HG03064 (cell line): ENCODE data around the gene CD72.
"Not testable (repeated sequence)": the region's sequence is repeated elsewhere in the genome, so short reads cannot be mapped to it uniquely, and the experiment has no call there.

Experiments
- ATAC-seq: cut with Tn5 transposase; IDR thresholded peaks from one replicate; pipeline ENCODE4 v1.9.1; 2021; ENCODE audit warnings: low read depth; ENCODE audit not compliant: unreplicated experiment

CD72 gene

GRCh38 chr9:35650341-35651158 is 32.3 kb upstream of the CD72 start, which contains the start of gene SIT1:
Gene SIT1, minus strand, starts transcription at chr9:35650931. Its CDS starts 78 bp downstream, at chr9:35650853.
- no peak for ATAC-seq

- ATAC-seq: no peak
These were observed 31.5 kb upstream of the CD72 start for GRCh38 chr9:35649431-35650340.

DNA sequence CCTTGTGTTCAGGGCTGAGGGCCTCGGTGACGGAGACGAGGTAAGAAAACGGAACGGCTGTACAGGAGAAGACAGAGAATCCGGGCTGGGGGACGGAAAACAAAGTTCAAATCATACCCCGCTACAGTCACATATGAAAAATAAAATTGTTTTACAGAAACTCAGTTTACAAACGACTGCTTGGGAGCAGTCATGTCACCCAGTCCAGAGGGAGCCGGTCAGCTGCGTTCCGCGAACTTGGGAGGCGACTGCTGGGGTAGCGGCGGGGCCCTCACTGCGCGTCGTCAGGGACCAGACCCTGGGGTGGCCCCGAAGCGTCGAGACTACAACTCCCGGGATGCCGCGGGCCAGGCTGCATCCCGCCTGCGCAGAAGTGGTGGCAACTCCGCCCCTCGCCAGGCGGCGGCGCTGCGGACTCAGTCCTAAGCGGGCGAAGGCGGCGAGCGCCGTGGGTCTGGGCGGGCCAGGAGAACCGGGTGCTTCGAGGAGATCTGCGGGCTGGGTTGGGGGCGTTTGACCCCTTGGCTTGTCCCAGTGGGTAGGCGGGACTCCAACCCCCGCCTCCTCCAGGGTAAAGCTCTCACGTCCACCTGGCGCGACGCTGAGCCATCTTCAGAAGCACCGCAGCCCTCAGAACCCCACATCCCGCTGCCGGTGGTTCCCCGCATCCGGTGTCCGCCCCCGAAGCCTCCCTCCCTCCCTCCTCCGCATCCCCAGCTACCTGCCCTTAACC is 28.5 kb upstream of the CD72 start:
- peak; percentile 81 for ATAC-seq

- no peak for ATAC-seq
These were observed 27.9 kb upstream of the CD72 start for GRCh38 chr9:35646153-35646532.

- ATAC-seq: not testable (repeated sequence)
These were observed 27.5 kb upstream of the CD72 start for GRCh38 chr9:35645736-35646135.

GRCh38 chr9:35643046-35643445 is 24.8 kb upstream of the CD72 start:
- ATAC-seq: no peak

DNA sequence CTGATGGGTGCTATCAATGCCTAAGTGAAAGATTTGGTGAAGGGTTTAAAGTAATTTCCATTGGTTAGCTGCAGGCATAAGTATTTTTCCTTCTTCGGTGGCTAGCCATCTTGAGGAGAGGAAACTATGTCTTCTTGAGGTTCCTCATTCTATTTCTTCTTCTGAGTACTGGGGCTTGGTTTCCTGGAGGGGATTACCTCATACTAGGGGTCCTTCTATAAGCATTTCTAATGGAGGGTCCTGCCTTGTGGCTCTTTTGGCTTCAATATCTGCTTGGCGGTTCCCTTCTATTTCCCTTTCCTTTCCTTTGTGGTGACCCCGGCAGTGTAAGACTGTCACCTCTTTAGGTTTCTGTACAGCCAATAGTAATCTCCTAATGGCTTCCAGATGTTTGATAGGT is 23.3 kb upstream of the CD72 start:
- ATAC-seq: not testable (repeated sequence)

- ATAC-seq: not testable (repeated sequence)
These were observed 22.2 kb upstream of the CD72 start for GRCh38 chr9:35640431-35640830.

DNA sequence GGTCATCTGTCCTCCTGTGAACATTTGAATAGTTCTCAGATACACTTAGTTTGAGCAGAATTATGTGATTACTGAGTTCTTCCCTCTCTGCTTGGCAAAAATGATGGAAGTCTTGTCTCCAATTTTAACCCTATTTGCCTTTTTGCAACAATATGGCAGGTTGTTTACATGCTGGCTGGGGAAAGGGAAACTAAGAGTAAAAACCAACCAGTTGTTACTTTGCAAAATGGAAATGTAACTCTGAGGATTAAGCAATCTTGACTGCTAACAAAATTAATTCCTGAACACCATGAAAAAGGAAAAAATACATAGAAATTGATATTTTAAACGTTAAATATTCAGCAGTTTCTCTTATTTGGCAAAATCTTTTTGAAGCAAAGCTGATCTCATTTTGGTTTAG is 21.4 kb upstream of the CD72 start:
- ATAC-seq: no peak

GRCh38 chr9:35639225-35639624 is 21.0 kb upstream of the CD72 start:
- not testable (repeated sequence) for ATAC-seq

- ATAC-seq: not testable (repeated sequence)
These were observed 20.5 kb upstream of the CD72 start for GRCh38 chr9:35638751-35639150.

DNA sequence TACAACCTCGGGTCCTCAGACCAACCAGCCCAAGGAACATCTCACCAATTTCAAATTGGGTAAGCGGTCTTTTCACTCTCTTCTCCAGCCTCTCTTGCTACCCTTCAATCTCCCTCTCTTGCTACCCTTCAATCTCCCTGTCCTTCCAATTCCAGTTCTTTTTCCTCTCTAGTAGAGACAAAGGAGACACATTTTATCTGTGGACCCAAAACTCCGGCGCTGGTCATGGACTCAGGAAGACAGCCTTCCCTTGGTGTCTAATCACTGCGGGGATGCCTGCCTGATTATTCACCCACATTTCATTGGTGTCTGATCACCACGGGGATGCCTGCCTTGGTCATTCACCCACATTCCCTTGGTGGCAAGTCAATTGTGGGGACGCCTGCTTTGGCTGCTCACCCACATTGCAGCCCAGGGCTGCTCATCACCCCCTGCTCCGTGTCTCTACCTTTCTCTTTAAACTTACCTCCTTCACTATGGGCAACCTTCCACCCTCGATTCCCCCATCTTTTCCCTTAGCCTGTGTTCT is 19.3 kb upstream of the CD72 start:
- not testable (repeated sequence) for ATAC-seq

DNA sequence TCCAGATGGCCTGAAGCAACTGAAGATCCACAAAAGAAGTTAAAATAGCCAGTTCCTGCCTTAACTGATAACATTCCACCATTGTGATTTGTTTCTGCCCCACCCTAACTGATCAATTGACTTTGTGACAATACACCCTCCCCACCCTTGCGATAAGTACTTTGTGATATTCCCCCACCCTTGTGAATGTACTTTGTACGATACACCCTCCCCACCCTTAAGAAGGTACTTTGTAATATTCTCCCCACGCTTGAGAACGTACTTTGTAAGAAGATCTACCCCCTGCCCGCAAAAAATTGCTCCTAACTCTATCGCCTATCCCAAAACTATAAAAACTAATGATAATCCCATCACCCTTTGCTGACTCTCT is 18.6 kb upstream of the CD72 start:
- not testable (repeated sequence) for ATAC-seq

GRCh38 chr9:35636135-35636876 is 18.1 kb upstream of the CD72 start:
- no peak for ATAC-seq

GRCh38 chr9:35635730-35636129 is 17.5 kb upstream of the CD72 start:
- ATAC-seq: no peak

DNA sequence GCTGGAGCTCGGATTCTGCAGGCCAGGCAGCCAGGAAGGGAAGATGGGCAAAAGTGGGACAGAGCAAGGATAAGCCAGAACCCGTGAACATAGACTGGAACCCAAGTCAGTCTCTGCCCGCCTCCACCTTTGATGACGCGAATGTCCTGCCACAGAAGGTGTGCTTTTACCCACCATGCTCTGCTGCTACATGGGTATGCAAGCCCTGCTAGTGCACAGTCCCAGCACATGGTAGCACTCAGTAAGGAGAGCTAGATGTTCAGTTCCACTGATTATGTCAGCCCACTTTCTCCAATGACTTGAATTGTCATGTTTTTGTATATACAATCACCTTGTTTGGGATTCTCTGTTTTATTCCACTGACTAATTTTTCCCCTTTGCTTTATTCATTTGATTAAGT is 11.4 kb upstream of the CD72 start:
- ATAC-seq: no peak

GRCh38 chr9:35628389-35628991 is 10.3 kb upstream of the CD72 start:
- ATAC-seq: no peak

DNA sequence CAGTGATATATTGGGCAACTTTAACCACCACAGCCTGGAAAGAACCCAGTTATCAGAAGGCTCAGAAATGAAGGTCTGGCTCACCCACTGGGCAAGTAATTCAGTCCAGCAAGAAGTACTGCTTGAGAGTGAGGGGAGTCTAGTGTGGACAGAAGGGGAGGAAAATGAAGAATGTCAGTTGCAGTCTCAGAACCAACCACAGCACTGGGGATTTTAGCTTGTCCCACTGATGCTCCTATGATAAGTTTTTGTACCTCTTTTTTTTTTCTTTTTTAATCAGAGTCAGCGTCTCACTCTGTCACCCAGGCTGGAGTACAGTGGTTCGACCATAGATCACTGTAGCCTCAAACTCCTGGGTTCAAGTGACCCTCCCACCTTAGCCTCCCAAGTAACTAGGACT is 9.4 kb upstream of the CD72 start:
- ATAC-seq: no peak

DNA sequence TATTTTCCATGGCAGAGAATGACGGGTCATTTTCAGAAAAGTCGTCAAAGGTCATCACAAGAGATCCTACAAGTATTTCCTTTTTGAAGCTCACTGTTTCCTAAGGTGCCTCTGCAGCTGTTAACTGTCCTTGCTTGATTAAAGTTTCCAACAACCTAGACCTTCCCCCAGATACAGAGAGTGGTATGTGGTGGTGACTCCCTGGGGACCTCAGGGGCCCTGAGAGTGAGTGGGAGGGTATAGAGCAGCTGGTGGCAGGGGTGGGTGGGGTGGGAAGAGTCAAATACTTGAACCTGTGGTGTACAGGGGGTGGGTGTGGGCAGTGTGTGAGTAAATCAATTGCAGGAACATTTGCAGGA is 1.6 kb upstream of the CD72 start:
- peak; percentile 64 for ATAC-seq
